ENCODE measurements around the gene CDC42EP4.
"Not testable (repeated sequence)": the region's sequence is repeated elsewhere in the genome, so short reads cannot be mapped to it uniquely, and the experiment has no call there.

CDC42EP4 gene

GRCh38 chr17:73284354-73284753 is 27.4 kb downstream of the CDC42EP4 start:
- no peak for DNase-seq (ENCODE audit: low read depth, low spot score)

GRCh38 chr17:73283841-73284282 is 27.9 kb downstream of the CDC42EP4 start:
- DNase-seq (ENCODE audit: low read depth, low spot score) = no peak
- H3K27ac ChIP-seq = no peak overlapping the region

More at GRCh38 chr17:73284354-73284753, 27.4 kb downstream of the CDC42EP4 start:
- H3K27ac ChIP-seq = no peak overlapping the region

- DNase-seq (ENCODE audit: low read depth, low spot score) = no peak
Measured at GRCh38 chr17:73283250-73283649, 28.6 kb downstream of the CDC42EP4 start.

GRCh38 chr17:73282629-73283028 is 29.2 kb downstream of the CDC42EP4 start:
- DNase-seq (ENCODE audit: low read depth, low spot score) = no peak
- H3K27ac ChIP-seq = no peak overlapping the region

More at GRCh38 chr17:73283250-73283649, 28.6 kb downstream of the CDC42EP4 start:
- no peak overlapping the region for H3K27ac ChIP-seq

GRCh38 chr17:73281928-73282327 is 29.9 kb downstream of the CDC42EP4 start:
- no peak overlapping the region for H3K27ac ChIP-seq
- no peak for DNase-seq (ENCODE audit: low read depth, low spot score)

GRCh38 chr17:73280191-73280590 is 31.6 kb downstream of the CDC42EP4 start:
- DNase-seq (ENCODE audit: low read depth, low spot score) = no peak
- no peak overlapping the region for H3K27ac ChIP-seq

GRCh38 chr17:73279704-73280103 is 32.1 kb downstream of the CDC42EP4 start:
- no peak overlapping the region for H3K27ac ChIP-seq
- DNase-seq (ENCODE audit: low read depth, low spot score) = no peak

- no peak for DNase-seq (ENCODE audit: low read depth, low spot score)
- no peak overlapping the region for H3K27ac ChIP-seq
Measured at GRCh38 chr17:73278465-73279453, 33.0 kb downstream of the CDC42EP4 start.

- H3K27ac ChIP-seq = no peak overlapping the region
- no peak for DNase-seq (ENCODE audit: low read depth, low spot score)
Measured at GRCh38 chr17:73278049-73278464, 33.7 kb downstream of the CDC42EP4 start.

GRCh38 chr17:73274490-73274889 is 37.3 kb downstream of the CDC42EP4 start:
- no peak for DNase-seq (ENCODE audit: low read depth, low spot score)
- H3K27ac ChIP-seq = no peak overlapping the region

GRCh38 chr17:73272906-73273218 is 38.9 kb downstream of the CDC42EP4 start:
- no peak overlapping the region for H3K27ac ChIP-seq
- no peak for DNase-seq (ENCODE audit: low read depth, low spot score)

- peak overlapping the region; percentile 40 for H3K27ac ChIP-seq
- DNase-seq (ENCODE audit: low read depth, low spot score) = peak; percentile 60
Measured at GRCh38 chr17:73271072-73271471, 40.7 kb downstream of the CDC42EP4 start.

GRCh38 chr17:73269791-73270190 is 42.0 kb downstream of the CDC42EP4 start:
- DNase-seq (ENCODE audit: low read depth, low spot score) = no peak
- H3K27ac ChIP-seq = no peak overlapping the region

- H3K27ac ChIP-seq = no peak overlapping the region
Measured at GRCh38 chr17:73269329-73269615, 42.5 kb downstream of the CDC42EP4 start.

GRCh38 chr17:73268582-73269328 is 43.0 kb downstream of the CDC42EP4 start:
- DNase-seq (ENCODE audit: low read depth, low spot score) = no peak
- H3K27ac ChIP-seq = no peak overlapping the region

More at GRCh38 chr17:73269329-73269615, 42.5 kb downstream of the CDC42EP4 start:
- DNase-seq (ENCODE audit: low read depth, low spot score) = no peak

- no peak for DNase-seq (ENCODE audit: low read depth, low spot score)
- H3K27ac ChIP-seq = no peak overlapping the region
Measured at GRCh38 chr17:73267648-73268537, 43.9 kb downstream of the CDC42EP4 start.

- no peak for DNase-seq (ENCODE audit: low read depth, low spot score)
- no peak overlapping the region for H3K27ac ChIP-seq
Measured at GRCh38 chr17:73266796-73267195, 45.0 kb downstream of the CDC42EP4 start.

GRCh38 chr17:73265646-73266640 is 45.9 kb downstream of the CDC42EP4 start:
- H3K27ac ChIP-seq = no peak overlapping the region
- no peak for DNase-seq (ENCODE audit: low read depth, low spot score)

GRCh38 chr17:73264448-73264847 is 47.4 kb downstream of the CDC42EP4 start:
- not testable (repeated sequence) for H3K27ac ChIP-seq; DNase-seq (ENCODE audit: low read depth, low spot score)
